Measurements from ENCODE around the gene SMIM29.
"Not testable (repeated sequence)": the region's sequence is repeated elsewhere in the genome, so short reads cannot be mapped to it uniquely, and the experiment has no call there.

SMIM29 gene

GRCh38 chr6:34269658-34270341, 21.0 kb upstream of the SMIM29 start:
- DNase-seq: not testable (repeated sequence)

- not testable (repeated sequence) for DNase-seq
Measured at GRCh38 chr6:34269132-34269531, 20.3 kb upstream of the SMIM29 start.

GRCh38 chr6:34267746-34268145, 18.9 kb upstream of the SMIM29 start:
- DNase-seq: no peak

DNA sequence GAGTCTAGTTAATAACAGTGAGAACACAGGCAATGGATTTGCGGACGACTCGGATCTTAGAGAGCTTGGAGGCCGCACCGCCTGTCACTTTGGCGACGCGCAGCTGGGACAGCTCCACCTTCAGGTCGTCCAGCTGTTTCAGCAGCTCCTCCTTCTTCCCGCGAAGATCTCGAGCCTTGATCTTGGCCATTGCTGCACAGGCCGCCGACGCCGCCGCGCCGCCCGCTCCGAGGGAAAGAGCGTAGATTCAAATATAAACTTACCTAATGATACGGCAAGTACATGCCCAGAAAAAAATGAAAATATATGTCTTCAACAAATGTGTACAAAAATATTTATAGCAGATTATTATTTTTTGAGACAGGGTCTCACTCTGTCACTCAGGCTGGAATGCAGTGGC, 14.7 kb upstream of the SMIM29 start:
- not testable (repeated sequence) for DNase-seq

GRCh38 chr6:34260576-34261267, 11.9 kb upstream of the SMIM29 start:
- no peak for DNase-seq

- DNase-seq: no peak
Measured at GRCh38 chr6:34259529-34260069, 10.8 kb upstream of the SMIM29 start.

DNA sequence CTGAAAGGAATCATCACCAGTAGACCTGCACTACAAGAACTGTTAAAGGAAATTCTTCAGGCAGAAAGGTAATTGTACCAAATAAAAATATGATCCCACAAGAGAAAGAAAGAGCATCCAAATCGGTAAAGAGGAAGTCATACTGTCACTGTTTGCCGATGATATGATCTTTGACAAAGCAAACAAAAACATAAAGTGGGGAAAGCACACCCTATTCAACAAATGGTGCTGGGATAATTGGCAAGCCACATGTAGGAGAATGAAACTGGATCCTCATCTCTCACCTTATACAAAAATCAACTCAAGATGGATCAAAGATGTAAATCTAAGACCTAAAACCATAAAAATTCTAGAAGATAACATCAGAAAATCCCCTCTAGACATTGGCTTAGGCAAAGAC, 3.6 kb upstream of the SMIM29 start:
- DNase-seq: not testable (repeated sequence)

- DNase-seq: no peak
Measured at GRCh38 chr6:34249469-34250261, 859 bp upstream of the SMIM29 start.

DNA sequence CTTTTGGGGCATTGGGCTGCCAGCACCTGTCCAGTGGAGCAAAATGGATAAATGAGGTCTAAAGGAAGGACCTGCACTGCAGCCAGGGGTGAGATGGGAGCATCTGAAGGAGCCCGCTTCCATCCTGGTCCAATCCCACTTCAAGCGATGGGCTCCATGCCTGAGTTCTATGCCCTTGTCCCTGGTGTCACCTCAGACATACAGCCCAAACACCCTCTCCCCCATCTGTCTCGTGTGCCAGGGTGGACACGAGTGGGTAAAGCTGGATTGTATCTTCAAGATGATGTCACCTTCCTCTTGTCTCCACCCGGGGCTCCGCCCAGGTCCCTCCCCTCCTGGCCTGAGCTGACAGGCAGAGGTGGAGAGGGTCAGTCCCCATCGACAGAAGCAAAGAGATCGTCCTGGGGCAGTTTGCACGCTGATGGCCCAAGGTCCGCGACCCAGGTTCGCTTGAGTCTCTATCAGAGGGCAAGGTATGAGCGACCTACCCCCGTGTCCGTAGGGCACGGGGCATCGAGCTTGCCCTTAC, 544 bp downstream of the SMIM29 start:
- DNase-seq: no peak

DNA sequence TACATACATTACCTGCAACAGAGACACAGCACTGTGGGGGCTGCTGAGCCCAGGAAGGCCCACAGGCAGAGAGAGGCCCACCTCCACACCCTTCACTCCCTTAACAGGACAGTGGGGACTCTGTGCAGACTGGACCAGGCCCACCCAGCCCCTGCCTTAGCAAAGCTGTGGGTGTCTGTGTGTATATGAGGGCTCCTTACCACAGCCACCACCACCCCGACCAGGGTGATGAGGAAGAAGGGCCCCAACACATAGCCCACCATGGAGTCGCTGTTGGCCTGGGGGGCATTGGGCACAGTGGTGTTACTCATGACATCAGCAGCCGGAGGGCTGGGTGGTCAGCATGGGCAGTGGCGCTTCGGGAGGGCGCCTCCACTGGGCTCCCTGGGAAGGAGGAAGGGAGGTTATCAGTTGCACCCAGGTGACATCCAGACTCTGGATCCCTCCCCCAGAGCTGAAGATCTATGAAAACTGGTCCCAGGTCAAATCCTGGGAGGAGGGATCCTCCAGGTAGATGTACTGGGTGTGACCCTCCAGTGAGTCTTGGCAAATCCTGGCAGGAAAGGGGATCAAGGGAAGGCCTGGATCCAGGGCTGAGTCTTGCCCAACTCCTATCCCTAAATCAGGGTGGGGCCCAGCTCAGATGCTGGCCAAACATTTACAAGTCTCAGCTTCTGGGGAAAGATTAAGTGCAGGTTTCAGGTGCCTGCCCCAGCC, 1.2 kb downstream of the SMIM29 start:
- no peak for DNase-seq

DNA sequence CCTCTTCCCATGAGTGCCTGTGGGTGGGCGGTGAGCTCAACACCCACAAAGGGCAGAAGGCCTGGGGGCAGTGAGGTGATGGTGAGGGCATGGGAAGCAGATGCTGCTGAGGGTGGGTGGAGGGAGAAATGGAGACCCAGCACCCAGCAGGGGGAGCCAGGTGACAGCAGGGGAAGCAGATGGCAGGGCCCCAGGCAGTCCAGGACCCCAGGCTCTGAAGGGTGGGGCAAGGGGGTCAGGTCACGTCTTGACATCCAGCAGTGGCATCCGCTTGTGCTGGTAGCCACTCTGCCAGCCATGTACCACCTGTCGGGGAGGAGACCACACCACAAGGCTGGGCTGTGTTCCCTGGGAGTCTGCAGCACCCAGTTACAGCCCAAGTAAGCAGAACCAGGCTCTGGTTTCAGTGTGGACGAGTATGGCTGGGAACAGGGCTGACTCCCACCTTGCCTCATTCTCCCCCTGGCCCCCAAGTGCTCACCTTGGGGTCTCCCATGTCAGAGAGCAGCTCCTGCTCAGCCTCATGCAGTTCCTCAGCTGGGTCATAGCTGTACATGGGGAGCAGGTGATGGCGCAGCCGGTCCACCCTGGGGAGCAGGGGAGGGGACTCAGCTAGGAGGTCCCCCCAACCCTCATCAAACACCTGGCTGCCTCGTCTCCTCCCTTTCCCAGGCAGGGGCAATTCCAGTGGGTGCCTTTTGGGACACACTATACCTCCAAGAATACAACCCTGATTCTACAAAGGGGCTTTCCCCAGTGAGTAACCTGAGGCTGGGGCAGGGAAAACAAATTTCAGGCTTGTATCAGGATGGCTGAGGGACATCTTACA, 2.0 kb downstream of the SMIM29 start:
- DNase-seq: no peak

GRCh38 chr6:34246249-34246562, 2.6 kb downstream of the SMIM29 start:
- DNase-seq: no peak

DNA sequence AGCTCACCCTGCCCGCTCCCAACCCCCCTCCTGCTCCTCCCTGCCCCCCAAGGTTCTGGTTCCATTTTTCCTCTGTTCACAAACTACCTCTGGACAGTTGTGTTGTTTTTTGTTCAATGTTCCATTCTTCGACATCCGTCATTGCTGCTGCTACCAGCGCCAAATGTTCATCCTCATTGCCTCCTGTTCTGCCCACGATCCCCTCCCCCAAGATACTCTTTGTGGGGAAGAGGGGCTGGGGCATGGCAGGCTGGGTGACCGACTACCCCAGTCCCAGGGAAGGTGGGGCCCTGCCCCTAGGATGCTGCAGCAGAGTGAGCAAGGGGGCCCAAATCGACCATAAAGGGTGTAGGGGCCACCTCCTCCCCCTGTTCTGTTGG, 3.1 kb downstream of the SMIM29 start:
- DNase-seq: not testable (repeated sequence)

- DNase-seq: not testable (repeated sequence)
Measured at GRCh38 chr6:34245032-34245760, 3.6 kb downstream of the SMIM29 start.

DNA sequence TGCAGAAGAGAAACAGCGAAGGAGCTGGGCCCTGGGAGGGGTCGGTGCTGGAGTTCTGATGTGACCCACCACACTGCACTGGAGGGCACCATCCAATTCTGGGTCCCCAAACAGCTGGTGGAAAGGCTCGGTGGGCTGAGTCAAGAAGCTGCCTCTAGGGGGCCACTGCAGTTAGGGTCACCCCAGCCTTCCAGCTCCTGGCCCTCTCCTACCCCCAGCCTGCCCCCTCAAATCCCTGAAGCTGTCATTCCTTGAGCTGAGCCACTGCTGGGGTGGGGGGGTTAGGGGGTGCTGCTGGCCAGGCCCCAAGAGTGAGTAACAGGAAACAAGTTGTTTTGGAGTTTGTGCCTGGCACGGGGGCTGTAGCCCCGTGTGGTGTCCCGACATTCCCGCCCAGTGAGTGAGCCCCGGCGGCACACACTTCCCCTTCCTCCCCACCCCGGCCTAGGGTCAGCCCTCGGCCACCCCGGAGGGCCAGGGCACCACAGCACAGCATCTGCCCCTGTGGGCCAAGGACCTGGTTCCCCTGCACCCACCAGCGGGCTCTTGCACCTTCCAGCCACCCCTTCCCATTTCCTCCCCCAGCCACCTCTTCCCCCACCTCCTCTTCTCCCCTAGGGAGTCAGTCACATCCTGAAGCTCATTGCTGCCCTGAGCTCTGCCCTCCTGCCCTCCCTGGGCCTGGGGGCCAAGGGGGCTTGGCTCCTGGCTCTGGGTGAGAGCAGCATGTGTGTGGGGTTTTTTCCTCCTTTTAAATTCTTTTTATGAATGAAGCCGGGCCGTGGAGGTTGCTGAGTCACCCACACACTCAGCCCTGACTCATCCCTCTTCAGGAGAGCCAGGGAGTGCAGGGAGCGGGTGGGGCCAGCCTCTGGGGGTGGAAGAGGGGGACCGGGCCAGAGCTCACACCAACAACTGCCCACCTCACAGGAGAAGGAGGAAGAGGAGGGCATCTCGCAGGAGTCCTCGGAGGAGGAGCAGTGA, 4.6 kb downstream of the SMIM29 start:
- no peak for DNase-seq

DNA sequence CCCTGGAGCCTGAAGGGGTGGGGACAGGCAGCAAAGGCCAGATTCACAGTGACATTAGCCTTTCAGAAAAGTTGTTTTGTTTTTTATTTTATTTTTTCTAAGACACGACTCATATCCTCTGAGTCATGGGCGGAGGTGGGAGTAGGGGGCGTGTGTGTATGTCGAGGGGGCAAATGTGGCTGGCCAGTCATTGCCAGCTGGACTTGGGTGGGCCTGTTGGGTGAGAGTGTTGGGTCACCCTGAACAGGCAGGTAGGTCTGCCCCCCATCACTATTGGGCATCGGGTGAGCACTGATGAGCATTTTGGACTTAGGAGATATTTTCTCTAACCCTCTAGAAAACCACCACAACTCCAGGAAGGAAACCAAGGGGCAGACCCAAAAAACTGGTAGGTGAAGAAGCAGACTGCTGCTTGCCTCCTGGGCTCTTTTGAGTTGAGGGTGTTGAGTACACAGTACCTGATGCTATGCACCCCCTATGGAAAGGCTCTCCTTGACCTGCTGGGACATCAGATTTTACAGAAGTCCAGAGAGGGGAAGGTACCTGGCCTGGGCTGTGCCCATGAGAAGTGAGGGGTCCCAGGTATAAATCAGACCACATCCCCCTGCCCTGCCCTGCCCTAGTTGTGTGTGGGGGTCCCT, 5.6 kb downstream of the SMIM29 start:
- no peak for DNase-seq

- no peak for DNase-seq
Measured at GRCh38 chr6:34242252-34243130, 6.3 kb downstream of the SMIM29 start.

All from right kidney (tissue), 1 donor.